HG03521 (cell line): Measurements from ENCODE around the gene GIGYF1.
"Not testable (repeated sequence)": the region's sequence is repeated elsewhere in the genome, so short reads cannot be mapped to it uniquely, and the experiment has no call there.

Experiments used
- ATAC-seq: cut with Tn5 transposase; IDR thresholded peaks from one replicate; pipeline ENCODE4 v1.9.1; 2021; ENCODE audit warnings: mild to moderate bottlenecking, moderate library complexity; ENCODE audit not compliant: unreplicated experiment

GIGYF1 gene

DNA sequence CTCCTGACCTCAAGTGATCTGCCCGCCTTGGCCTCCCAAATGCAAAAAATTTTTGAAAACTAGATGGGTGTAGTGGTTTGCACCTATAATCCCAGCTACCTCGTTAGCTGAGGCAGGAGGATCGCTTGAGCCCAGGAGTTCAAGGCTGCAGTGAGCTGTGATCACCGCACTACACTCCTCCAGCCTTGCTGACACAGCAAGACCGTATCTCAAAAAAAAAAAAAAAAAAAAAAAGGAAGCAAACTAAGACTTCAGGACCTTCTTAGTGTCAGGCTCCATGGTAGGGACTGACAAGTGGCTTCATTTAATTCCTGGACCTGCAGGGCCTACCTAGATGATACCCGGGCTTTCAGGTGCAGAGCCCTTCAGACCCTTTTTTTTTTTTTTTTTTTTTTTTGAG, 14.3 kb upstream of the GIGYF1 start:
- ATAC-seq: no peak

- ATAC-seq: no peak
Observed at GRCh38 chr7:100706672-100707311, 12.7 kb upstream of the GIGYF1 start.

DNA sequence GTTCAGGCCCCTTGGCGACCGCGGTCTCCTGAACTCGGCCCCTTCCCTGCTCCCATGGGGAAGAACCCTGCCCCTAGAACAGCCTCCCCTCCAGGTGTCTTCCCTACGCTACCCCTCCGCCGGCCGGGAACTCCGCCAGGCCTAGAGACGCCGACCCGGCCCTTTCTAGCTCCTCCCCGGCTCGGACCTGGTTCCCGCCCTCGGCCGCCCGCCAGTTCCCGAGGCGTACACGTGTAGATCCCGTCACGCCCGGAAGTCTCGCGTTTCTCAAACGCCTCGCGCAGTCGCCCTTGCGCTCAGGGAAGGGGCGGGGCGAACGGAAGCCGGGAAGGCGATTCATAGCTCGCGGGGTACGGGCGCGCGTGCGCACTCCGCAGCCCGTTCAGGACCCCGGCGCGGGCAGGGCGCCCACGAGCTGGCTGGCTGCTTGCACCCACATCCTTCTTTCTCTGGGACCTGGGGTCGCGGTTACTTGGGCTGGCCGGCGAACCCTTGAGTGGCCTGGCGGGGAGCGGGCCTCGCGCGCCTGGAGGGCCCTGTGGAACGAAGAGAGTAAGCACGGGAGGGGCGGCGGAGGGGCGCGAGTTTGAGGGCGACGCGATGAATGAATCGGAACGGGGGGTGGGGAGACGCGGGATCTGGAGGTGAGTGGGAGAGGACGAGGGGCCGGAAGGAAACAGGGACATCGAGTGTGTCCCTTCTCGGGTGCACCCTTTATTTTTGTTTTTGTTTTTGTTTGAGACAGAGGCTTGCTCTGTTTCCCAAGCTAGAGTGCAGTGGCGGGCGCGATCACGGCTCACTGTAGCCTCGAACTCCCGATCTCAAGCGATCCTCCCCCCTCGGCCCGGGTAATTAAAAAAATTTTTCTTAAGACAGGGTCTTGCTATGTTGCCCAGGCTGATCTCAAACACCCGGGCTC, 12.0 kb upstream of the GIGYF1 start, which contains the start of gene POP7:
Gene POP7, plus strand, starts transcription at position 369 of the 919 bp plus-strand sequence. CDS start 710 bp downstream, outside the sequence.
- ATAC-seq: peak; percentile 92

- ATAC-seq: peak; percentile 38
Observed at GRCh38 chr7:100705320-100705752, 11.3 kb upstream of the GIGYF1 start.

- ATAC-seq: not testable (repeated sequence)
Observed at GRCh38 chr7:100701089-100701488, 7.0 kb upstream of the GIGYF1 start.

GRCh38 chr7:100699018-100699417, 5.0 kb upstream of the GIGYF1 start:
- ATAC-seq: no peak

DNA sequence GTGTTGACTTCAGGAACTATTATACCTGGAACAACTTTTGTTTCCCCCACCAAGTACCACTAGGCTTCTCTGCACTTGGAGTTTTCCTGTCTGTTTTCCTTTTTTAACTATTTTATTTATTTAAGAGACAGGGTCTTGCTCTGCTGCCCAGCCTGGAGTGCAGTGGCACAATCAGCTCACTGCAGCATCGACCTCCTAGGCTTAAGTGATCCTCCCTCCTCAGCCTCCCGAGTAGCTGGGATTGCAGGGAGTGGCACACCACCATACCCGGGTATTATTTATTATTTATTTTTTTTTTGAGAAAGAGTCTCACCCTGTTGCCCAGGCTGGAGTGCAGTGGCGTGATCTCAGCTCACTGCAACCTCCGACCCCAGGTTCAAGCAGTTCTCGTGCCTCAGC, 2.1 kb upstream of the GIGYF1 start:
- no peak for ATAC-seq

- peak; percentile 14 for ATAC-seq
Observed at GRCh38 chr7:100693312-100694097, 545 bp downstream of the GIGYF1 start.

DNA sequence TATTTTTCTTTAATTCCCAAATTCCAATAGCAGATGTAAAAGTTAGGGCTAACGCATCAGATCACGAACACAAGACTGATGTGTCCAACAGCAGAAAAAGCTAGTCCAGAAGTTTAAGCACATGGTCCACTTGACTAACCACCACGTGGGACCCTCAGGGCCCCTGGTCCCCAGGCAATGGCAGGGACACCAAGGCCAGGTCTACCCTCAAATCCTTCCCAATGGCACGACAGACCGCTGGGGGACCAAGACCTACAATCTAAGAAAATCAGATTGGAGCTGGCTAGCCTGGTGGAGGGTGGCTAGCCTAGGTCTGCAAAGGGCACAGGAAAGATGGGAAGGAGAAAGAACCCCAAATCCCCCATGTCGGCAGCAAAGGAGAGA, 1.5 kb downstream of the GIGYF1 start:
- ATAC-seq: no peak

GRCh38 chr7:100691676-100692577, 2.1 kb downstream of the GIGYF1 start:
- no peak for ATAC-seq

DNA sequence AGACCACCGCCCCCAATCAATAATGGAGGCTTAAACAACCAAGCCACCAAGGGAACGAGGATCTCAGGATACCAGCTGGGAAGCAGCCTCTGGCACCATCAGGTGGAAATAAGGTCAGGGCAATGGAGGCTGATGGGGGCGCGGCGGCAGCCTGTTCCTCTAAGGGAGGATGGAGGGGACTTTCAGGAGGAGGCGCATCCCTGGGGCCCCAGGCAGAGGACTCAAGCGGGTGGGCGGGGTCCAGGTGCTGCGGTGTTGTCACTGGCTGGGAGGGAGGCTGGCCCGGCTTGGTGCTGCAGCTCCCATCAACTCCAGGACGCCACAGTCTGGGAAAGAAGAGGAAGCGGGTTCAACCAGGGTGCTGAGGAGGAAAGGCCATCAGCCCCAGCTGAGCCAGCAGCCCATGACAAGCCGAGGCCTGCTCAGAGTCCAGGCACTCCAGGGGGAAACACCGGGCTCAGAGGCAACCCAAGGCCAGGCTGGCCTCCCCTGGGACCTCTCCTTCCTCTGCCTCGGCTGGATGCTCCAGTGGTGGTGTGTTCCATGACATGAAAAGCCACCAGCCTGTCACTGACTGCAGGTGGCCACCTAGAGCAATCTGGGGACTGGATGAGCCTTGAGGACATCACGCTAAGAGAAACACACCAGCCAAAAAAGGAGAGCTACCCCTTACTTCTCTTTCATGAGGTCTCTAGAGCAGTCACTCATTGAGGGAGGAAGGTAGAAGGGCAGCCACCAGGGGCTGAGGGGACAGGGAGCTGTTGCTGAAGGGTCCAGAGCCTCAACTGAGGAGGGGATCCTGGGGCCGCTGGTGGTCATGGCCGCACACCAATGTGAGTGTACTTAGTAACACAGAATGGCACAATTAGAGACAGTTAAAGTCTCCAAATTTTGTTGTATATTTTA, 4.6 kb downstream of the GIGYF1 start:
- no peak for ATAC-seq

DNA sequence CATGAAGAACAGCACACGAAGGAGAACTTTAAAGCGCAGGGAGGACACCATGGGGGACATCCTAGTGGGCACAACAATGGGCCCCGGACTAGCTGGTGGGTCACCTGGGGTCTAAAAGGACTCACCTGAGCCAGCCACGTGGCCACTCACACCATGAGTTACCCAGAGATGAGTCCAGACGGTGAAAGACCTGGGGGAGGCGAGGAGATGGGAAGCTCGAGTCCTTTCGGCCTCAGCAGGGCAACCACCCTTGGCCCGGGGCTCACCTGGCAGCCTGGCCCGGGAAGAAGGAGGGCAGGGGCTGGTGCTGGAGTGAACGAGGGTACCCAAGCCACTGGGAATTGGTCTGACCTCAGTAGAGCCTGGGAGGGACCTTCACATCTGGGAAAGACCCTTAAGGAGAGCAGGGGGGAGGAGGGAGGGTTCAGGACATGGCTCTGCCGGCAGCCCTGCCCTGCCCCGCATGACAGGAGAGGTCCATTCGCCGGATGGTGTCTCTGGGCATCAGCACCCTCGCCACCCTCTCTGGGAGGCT, 5.7 kb downstream of the GIGYF1 start:
- no peak for ATAC-seq

DNA sequence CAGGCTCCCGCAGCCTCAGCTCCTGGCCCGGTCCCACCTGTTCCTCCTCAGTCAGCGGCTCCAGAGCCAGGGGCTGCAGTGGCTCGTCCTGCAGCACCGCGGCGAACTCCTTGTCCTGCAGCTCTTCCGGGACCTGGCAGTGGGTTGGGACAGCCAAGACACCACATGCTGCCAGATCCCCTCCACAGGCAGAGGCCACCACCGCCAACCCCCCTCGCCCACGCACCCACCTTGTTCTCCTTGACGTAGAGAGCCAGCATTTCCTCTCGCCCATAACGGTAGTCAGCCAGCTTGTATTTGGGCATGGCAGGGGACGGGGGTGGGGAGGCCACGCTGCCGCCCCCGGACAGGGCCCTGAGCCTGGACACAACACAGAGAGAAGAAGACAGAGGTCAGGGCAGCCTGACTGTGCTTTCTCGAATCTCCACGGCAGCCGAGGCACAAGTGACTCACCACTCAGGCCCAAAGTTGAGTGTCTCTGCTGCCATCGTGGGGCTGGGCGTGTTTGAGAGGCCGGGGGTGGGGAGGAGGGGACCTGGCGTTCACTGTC, 6.2 kb downstream of the GIGYF1 start:
- ATAC-seq: no peak

DNA sequence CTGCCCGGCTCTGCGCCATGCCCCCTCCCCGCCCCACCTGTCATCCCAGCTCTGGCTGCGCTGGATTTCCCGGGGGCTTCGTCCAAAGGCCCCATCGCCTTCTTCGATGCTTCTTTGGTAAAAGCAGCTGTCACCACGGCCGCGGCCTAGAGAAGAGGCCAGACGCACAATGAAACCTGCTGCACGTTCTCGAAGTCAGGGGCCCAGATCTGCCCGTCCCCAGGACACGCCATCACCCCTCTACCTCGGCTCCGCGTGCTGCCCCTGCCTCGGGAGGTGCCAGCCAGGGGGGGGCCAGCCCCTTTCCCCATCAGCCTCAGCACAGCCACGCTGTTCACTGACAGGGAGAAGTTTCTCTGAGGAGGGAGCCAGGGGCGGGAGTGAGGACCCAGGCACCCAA, 6.8 kb downstream of the GIGYF1 start:
- no peak for ATAC-seq

- no peak for ATAC-seq
Observed at GRCh38 chr7:100686822-100687211, 7.2 kb downstream of the GIGYF1 start.

DNA sequence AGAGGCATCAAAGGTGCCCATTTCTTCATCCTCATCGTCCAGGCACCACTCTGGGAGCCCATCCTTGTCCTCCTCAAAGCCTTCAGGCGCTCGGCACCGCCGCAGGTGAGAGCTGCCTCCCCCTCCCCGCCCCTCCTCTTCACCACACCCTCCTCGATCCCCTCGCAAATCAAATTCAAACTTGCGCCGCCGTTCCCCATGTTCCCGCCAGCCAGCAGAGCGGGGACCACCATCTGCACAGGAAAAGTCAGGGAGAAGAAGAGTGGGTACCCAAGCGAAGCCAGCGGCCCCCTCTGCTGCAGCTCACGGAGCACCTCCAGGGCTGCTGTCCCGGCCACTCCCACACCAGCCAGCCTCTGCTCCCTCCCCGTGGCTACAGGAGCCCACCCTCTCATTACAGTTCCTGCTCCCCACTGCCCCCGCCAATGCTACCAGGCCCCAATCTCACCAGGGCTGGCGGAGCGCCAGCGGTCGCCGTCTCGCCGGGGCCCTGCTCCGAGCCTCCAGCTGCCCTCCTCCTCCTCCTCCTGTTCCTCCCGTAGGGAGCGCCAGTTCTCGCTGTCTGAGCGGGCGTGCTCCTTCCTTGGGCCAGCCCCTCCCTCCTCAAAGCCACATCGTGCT, 7.7 kb downstream of the GIGYF1 start:
- no peak for ATAC-seq

- no peak for ATAC-seq
Observed at GRCh38 chr7:100685631-100686145, 8.4 kb downstream of the GIGYF1 start.

DNA sequence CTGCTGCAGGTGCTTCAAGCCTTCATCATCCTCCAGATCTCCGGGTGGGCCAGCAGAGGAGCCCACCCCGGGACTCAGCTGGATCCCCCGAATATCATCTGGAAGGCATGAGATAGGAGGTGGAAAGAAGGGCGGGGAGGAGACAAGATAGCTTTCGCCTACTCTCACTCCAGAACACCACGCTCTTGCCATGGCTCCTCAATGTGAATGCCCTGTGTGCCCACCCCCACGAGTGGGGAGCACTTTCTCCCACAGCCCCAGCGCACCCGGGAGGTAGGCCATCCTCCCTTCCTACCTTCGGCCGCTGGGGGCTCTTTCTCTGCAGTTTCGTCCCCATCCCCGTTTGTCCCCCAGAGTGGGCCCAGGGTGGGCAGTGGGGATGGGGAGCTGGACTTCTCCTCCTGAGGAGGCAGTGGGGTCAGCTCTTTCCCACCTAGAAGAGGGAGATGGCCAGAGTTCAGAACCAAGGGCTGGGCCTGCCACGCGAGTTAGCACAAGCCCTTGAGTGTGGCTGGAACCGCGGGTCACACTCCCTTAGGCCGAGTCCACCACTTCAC, 8.9 kb downstream of the GIGYF1 start:
- no peak for ATAC-seq
